ENCODE data around the gene CNN3.

The CNN3 gene

DNA sequence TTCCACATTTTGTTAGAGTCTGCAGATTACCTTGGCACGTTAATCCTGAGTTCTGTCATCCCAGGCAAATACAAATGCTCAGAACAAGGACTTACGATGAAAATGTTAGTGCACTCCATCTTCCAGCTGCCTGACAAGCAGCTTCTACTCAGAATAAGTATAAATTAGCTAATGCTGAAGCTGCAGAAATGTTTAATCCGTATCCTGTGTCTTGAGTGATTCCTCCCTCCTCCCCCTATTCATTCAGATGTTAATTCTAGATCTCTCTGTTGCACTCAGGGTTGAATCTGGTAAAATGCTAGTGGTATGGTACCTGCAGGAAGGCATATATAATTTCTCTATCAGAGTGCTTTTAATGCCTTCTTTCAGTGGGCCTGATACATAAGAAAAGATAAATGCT lies 39.8 kb downstream of the CNN3 start:
- no peak for DNase-seq

GRCh38 chr1:94886361-94886760 lies 40.5 kb downstream of the CNN3 start:
- DNase-seq: no peak

DNA sequence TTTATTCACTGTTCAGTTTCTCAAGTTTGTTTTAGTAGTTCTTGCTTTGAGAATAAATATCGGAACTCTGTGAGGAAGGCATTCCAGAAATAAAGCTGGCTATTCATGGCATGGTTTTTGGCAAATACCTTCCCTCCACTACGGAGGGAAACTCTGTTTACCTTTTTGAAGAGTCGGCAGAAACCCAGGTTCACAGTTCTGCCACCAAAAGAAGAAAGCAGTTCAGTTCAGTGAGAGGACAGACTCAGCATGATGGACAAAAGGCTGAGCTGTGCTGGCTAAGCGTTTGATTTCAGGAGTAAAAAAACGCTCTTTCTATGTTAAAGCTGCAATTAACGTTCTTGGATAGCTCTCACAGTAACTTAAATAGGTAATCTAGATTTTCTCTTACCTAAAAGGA lies 42.4 kb downstream of the CNN3 start:
- no peak for DNase-seq

DNA sequence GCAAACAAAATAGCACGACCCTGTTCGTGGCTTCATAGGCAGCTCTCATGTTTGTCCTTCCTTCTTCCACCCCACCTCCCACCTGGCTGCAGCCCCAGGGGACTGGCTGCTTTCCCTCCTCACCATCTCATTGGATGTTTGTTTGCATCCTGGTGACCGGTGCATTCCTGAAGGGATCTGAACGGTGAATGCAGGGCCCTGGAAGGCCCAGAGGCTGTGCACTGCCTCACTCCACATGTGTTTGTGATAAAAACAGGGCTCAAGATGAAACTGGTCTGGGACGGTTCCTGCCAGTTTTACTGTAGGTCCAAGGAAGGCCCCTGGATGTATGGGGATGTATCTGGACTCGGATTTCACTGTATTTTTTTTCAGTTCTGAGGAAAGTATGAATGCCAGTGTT lies 42.8 kb downstream of the CNN3 start:
- DNase-seq: no peak

GRCh38 chr1:94883691-94884090 lies 43.2 kb downstream of the CNN3 start:
- no peak for DNase-seq

DNA sequence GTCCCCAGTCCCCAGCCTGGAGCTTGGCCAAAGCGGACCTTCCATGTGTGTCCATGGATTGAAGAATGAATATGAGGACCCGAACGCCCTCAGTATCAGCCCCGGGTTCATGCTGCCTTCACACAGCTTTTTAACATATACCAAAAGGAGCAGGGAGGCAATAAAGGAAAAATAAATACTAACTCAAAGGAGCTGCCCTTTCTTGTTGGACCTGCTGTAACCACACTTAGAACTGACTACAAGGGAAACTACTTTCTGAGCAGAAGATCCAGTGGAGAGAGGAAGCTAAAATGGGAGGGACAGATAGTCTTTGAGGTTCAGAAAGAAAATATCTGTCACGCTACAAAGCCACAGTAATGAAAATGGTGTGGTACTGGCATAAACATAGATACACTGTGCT lies 48.6 kb downstream of the CNN3 start:
- no peak for DNase-seq

- DNase-seq: no peak
These were observed 50.5 kb downstream of the CNN3 start for GRCh38 chr1:94876362-94876761.

GRCh38 chr1:94875794-94876193 lies 51.1 kb downstream of the CNN3 start:
- DNase-seq: no peak

DNA sequence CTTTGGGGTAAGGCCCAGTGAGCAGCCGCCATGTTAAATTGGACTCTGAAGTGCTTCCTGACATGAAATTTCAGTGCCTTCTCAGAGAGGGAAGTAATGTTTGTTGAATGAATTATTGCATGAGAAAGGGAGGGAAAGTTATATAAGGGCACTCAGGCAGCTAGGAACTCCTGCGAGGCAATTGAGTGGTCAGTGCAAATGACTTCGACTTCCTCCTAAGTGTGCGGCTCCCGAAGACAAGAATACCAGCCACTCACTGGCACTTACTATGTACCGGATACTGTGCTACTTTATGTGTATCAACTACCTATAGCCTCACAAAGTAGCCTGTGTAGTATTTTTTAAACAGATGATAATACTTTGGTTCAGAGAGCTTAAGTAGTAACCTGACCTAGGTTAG lies 52.5 kb downstream of the CNN3 start:
- DNase-seq: no peak

- peak; percentile 49 for DNase-seq
These were observed 53.2 kb downstream of the CNN3 start for GRCh38 chr1:94873520-94874351.

DNA sequence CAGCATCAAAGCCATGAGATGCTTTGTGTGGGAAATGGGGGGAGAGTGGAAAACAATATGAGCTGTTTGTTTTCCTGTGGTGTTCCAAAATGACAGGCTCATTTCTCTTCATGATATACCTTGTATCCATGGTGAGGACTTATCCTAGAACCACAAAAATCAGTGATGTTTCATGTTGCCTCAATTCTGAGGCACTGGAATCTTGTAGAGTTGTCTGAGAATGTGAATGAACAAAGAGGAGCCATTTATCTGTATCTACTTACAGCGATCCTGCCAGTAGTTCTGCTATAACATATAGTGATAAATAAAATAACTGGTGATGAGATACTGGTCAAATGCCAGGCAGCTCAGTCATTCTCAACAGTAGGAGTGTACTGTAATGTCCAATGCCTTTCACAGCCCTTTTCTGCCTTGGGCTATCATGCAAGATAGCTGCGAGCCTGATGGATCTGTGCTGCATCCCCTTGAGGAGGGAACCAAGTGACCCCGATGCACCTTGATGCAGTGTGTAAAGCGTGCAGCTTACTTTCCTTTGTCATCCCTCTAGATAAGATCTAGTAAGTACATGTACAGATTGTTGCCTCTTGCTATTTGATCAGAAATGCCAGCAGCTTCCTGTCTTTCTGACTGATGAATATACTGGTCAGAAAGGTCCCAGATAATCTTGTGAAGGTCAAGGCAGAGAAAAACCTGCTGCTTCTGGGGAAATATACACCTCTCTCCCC lies 54.0 kb downstream of the CNN3 start:
- DNase-seq: peak; percentile 69

DNA sequence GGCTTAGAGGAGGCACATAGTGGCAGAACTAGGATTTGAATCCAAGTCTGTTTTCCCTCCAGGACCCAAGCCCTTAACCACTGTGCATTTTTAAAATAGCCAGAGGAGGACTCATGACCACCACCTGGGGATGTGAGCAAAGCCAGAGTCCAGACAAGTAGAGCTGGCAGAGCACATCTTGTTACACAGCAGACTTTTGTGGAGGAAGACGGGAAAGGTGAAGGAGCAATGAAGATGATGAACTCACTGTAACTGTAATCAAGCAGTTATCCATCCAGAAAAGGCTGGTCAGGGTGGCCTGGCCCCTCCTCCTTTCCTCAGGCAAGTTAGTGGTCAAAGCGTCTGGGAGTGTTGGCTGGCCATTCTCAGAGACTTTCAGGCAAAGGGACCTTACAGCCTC lies 55.9 kb downstream of the CNN3 start:
- DNase-seq: peak; percentile 78

- DNase-seq: no peak
These were observed 60.6 kb downstream of the CNN3 start for GRCh38 chr1:94866164-94866807.

DNA sequence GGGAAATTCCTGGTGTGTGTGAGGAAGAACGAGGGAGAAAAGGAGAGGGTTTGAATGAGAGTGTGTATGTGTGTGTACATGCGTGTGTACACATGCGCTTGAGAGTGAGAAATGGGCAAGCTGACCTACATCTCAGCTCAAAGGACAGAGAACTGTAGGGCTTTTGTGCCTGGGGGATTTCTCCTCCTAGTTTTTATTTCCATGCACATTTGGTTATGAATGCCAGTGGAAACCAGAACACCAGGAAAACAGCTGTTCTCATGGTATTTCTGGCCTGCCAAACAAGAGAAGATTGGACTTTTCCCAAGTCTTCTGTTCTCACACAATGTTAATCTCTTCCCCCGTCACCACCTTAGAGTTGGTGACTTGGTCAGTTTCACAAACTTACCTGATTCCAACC lies 61.5 kb downstream of the CNN3 start:
- peak; percentile 20 for DNase-seq

DNA sequence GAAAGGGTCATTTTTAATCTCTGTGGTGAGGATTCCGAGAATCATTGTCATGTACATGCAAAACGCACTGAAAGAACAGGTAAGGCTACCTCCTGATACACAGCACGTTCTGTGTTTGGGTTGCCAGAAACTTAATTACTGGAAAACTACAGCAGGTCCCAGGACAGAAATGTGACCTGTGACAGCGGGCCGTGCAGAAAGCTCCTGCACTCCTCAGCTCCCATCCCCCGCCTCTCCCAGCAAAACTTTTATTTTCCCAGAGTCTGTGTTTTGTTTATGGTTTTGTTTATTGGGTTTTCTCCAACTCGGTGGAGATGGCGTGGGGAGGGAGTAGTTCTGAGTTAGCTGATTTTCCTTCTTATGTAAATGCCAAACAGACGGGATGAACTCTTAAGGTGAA lies 62.1 kb downstream of the CNN3 start:
- DNase-seq: no peak

DNA sequence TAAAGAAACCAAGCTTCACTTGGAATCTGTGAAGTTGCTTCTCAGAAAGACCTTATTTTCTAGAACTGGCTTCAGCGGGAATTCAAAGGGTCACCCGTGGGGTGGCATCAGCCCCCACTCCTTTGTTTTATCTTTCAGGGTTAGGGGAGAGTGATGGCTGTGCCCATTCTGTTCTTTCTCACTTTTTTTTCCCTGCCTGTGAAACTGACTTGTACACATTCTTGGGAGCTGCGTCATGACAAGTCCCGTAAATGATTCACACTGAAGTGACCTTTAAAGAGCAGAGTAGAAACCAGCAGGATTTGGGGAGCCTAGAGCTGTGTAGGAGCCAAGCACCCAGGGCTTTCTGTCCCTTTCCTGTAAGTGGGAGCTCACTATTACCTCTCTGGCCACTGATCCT lies 63.0 kb downstream of the CNN3 start:
- peak; percentile 85 for DNase-seq

DNA sequence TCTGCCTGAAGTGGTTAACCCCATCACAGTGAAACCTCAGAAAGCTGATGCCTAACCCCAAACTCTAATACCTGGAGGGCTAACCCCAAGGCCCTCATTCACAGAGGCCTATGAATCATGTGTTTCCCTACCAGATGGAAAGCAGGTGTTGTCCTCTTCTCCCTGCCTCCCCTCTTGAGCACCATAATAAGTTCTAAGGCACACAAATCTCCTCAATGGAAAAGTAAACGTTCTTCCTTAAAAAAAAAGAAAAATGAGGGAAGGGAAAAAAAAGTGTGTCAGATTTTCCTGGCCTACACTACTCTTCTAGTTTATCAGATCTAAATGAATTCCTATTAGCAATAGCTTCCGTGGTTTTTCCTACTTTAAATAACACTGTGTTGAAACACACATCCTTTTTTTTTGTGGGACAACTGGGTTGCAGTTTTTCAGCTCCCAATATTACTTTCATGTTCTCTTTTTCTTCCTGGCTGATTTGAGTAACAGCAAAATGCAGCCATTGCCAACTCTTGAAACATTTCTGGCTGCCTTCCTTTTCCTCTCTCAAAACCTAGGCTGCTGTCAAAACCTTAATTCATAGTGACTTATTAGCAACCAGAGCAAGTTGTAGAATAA lies 63.5 kb downstream of the CNN3 start:
- DNase-seq: peak; percentile 45

- no peak for DNase-seq
These were observed 64.2 kb downstream of the CNN3 start for GRCh38 chr1:94862718-94863117.

- DNase-seq: no peak
These were observed 67.7 kb downstream of the CNN3 start for GRCh38 chr1:94859174-94859573.

DNA sequence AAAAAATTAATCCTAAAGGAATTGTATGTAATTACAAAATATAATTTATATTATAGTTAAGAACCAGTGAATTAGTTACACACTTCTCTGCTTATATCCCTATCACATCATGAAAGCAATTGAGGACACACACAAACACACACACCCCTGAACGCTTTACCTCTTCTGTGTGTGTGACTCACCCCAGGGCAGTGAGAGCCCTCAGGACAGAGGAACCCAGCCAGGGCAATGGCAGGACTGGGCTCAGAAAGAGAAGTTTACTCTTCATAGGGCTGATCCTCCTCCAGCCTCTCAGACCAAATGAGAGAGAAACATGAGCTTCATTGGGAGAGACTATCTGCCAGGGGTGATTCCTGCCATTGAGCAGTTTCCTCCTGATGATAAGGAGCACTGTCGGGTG lies 68.6 kb downstream of the CNN3 start:
- peak; percentile 71 for DNase-seq

DNA sequence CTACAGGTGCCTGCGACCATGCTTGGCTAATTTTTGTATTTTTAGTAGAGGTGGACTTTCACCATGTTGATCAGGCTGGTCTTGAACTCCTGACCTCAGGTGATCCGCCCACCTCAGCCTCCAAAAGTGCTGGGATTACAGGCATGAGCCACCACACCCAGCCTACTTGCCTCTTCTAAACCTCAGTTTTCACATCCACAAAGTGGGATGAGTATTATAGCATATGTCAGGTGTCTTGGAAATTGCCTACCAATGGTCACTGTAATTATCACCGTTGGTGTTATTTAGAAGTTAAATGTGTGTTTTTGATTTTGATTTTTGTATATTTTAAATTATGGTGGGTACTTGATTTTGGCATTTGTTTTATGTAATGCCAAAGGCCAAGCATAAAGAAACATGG lies 70.0 kb downstream of the CNN3 start:
- no peak for DNase-seq

GRCh38 chr1:94856004-94856403 lies 70.9 kb downstream of the CNN3 start:
- DNase-seq: no peak

GRCh38 chr1:94855307-94855700 lies 71.6 kb downstream of the CNN3 start:
- peak; percentile 88 for DNase-seq

Data from NCI-H226 (cell line).